Gastrocnemius medialis (tissue), 4 donors: ENCODE data around the gene TMEM53.

Experiments
- POLR2A ChIP-seq, 2 donors: fragments of 450-650 bp; IDR thresholded peaks; one replicate each; pipeline ENCODE4 v1.6.1; 2017; ENCODE audit warnings: antibody characterized with exemption in 2 of 2, mild to moderate bottlenecking in 2 of 2, moderate library complexity in 2 of 2
- TF ChIP-seq, protein P1 (sequence below), 5 experiments: fragments of 450-650 bp in 3 of 5; fragments of 200-600 bp in 2 of 5; sonication (generic) in 2 of 5; IDR thresholded peaks in 4 of 5; conservative IDR thresholded peaks in 1 of 5; 1 replicate in 4 of 5; 2 replicates in 1 of 5; pipeline ENCODE4 v1.5.1; 2016 to 2019; ENCODE audit warnings: antibody characterized with exemption in 5 of 5, mild to moderate bottlenecking in 3 of 5, moderate library complexity in 3 of 5

- TF ChIP-seq, protein P1, sequence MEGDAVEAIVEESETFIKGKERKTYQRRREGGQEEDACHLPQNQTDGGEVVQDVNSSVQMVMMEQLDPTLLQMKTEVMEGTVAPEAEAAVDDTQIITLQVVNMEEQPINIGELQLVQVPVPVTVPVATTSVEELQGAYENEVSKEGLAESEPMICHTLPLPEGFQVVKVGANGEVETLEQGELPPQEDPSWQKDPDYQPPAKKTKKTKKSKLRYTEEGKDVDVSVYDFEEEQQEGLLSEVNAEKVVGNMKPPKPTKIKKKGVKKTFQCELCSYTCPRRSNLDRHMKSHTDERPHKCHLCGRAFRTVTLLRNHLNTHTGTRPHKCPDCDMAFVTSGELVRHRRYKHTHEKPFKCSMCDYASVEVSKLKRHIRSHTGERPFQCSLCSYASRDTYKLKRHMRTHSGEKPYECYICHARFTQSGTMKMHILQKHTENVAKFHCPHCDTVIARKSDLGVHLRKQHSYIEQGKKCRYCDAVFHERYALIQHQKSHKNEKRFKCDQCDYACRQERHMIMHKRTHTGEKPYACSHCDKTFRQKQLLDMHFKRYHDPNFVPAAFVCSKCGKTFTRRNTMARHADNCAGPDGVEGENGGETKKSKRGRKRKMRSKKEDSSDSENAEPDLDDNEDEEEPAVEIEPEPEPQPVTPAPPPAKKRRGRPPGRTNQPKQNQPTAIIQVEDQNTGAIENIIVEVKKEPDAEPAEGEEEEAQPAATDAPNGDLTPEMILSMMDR (IDR thresholded peaks at IDR 0.05 in 4 of 5, conservative IDR thresholded peaks at IDR 0.05 in 1 of 5) = no peak
- TF ChIP-seq POLR2A (IDR thresholded peaks at IDR 0.05) = no peak
These were observed 68.2 kb downstream of the TMEM53 start for GRCh38 chr1:44605914-44606615.
